CD4-positive, alpha-beta T cell (primary cell): Measurements from ENCODE around the gene PPP2R2B. TPM values are rescaled to one million over a fixed set of nuclear protein-coding genes. Genes with fewer than 3 reads are reported as not detected.

ENCODE experiments used
- ATAC-seq: fragments of 200-7000 bp; cut with Tn5 transposase; one replicate; pipeline ENCODE4 v1.10.0; 2022; ENCODE audit warnings: mild to moderate bottlenecking; ENCODE audit not compliant: poor library complexity
- CTCF ChIA-PET: fragments of 350-600 bp; sonication (Branson Sonifier 250); formaldehyde crosslinking; loops from one replicate; lab custom pipeline; 2021; ENCODE audit warnings: antibody characterized with exemption, inconsistent platforms; lab: Charles Lee
- POLR2A ChIA-PET: fragments of 350-600 bp; sonication (Branson Sonifier 250); formaldehyde crosslinking; loops from one replicate; lab custom pipeline; 2021; ENCODE audit warnings: antibody characterized with exemption, inconsistent platforms; lab: Charles Lee
- DNase-seq, 14 experiments: peaks; one replicate each; pipeline ENCODE4 v3.0.0-alpha.2; 2013 to 2020; ENCODE audit warnings: mixed read lengths in 2 of 14
- H3K27ac ChIP-seq, 2 donors: one replicate each; pipeline versions ENCODE4 v1.5.1 to v1.7.0; 2013; ENCODE audit warnings: low read length in 2 of 2, low read depth in 1 of 2, mild to moderate bottlenecking in 1 of 2
- H3K27me3 ChIP-seq, 2 experiments: 1 replicate in 1 of 2; 2 replicates in 1 of 2; pipeline versions ENCODE4 v1.6.1 to v1.7.0; 2013; ENCODE audit warnings: low read length in 2 of 2, control low read depth in 1 of 2, mild to moderate bottlenecking in 1 of 2, moderate library complexity in 1 of 2; ENCODE audit not compliant: insufficient read depth in 2 of 2, control insufficient read depth in 1 of 2
- H3K36me3 ChIP-seq: one replicate; pipeline ENCODE4 v1.6.1; 2013; ENCODE audit warnings: low read length, control low read depth; ENCODE audit not compliant: insufficient read depth
- H3K4me1 ChIP-seq: one replicate; pipeline ENCODE4 v1.6.1; 2013; ENCODE audit warnings: low read length, control low read depth; ENCODE audit not compliant: insufficient read depth
- H3K4me3 ChIP-seq: one replicate; pipeline ENCODE4 v1.5.1; 2013; ENCODE audit warnings: mild to moderate bottlenecking, low read length, moderate library complexity
- H3K9me3 ChIP-seq, 2 experiments: 1 replicate in 1 of 2; 2 replicates in 1 of 2; pipeline versions ENCODE4 v1.6.1 to v1.7.0; 2013; ENCODE audit warnings: low read length in 2 of 2, mild to moderate bottlenecking in 2 of 2, control low read depth in 1 of 2, moderate library complexity in 1 of 2; ENCODE audit not compliant: control insufficient read depth in 1 of 2, insufficient read depth in 1 of 2
- H3K27ac Mint-ChIP-seq: one replicate; pipeline ENCODE4 v1.8.0; 2020; ENCODE audit warnings: mixed read lengths
- H3K27me3 Mint-ChIP-seq: one replicate; pipeline ENCODE4 v1.8.0; 2021; ENCODE audit warnings: mixed read lengths
- H3K36me3 Mint-ChIP-seq: one replicate; pipeline ENCODE4 v1.8.0; 2021; ENCODE audit warnings: low read depth, mixed read lengths
- H3K4me1 Mint-ChIP-seq: one replicate; pipeline ENCODE4 v1.8.0; 2021; ENCODE audit warnings: low read depth, mixed read lengths
- H3K4me3 Mint-ChIP-seq: one replicate; pipeline ENCODE4 v1.8.0; 2020; ENCODE audit warnings: mild to moderate bottlenecking, mixed read lengths
- H3K9me3 Mint-ChIP-seq: one replicate; pipeline ENCODE4 v1.8.0; 2020; ENCODE audit warnings: mixed read lengths
- intact Hi-C, 2 experiments: fragments of 100-400 bp; cut with DNase I in 1 of 2; cut with micrococcal nuclease in 1 of 2; formaldehyde crosslinking; loops; one replicate each; pipeline versions ENCODE4 v1.15.1 to v1.9.0; 2023 to 2025; cut with DNase I, micrococcal nuclease
- total RNA-seq, 174 experiments: library from RNA in 2 of 174; stranded (reverse) in 2 of 174; gene quantifications; one replicate each; pipeline ENCODE4 v1.2.3 and lab custom pipeline; 2021 to 2026
- TF ChIP-seq, protein P1 (sequence below): fragments of 200-600 bp; IDR thresholded peaks from one replicate; pipeline ENCODE4 v1.8.0; 2022; ENCODE audit warnings: antibody characterized with exemption, mild to moderate bottlenecking

Gene PPP2R2B
- total RNA-seq, 2 experiments from 2014 or later: 4.1 to 4.2 TPM

DNA sequence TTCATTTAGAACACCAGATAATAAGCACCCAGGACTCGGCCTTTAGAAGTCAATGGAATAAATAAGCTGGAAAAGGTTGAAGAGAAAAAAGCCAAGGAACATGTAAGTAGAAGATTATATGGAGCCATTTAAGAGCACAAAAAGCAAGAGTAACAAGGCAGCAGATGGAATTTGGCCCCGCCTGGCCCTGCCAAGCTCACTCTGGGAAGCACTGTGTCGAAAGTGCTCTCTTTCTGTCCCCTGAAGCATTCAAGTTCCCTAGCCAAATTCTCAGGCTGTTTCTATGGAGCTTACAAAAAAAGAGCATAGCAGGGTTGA lies 289.6 kb downstream of the PPP2R2B start:
- TF ChIP-seq, protein P1, sequence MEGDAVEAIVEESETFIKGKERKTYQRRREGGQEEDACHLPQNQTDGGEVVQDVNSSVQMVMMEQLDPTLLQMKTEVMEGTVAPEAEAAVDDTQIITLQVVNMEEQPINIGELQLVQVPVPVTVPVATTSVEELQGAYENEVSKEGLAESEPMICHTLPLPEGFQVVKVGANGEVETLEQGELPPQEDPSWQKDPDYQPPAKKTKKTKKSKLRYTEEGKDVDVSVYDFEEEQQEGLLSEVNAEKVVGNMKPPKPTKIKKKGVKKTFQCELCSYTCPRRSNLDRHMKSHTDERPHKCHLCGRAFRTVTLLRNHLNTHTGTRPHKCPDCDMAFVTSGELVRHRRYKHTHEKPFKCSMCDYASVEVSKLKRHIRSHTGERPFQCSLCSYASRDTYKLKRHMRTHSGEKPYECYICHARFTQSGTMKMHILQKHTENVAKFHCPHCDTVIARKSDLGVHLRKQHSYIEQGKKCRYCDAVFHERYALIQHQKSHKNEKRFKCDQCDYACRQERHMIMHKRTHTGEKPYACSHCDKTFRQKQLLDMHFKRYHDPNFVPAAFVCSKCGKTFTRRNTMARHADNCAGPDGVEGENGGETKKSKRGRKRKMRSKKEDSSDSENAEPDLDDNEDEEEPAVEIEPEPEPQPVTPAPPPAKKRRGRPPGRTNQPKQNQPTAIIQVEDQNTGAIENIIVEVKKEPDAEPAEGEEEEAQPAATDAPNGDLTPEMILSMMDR: no peak
- DNase-seq (no peak), ATAC-seq (no peak)
- no peaks in the 10 kb centered on the region for H3K4me1 Mint-ChIP-seq
- Histone ChIP-seq H3K27ac (no peak overlapping the region), H3K9me3 (no peaks in the 10 kb centered on the region), H3K4me1 (no peaks in the 10 kb centered on the region), H3K4me3 (no peak overlapping the region), H3K36me3 (peaks cover under 1% of the 10 kb centered on the region), H3K27me3 (no peaks in the 10 kb centered on the region)
- H3K27me3 Mint-ChIP-seq: no peaks in the 10 kb centered on the region
- H3K4me3 Mint-ChIP-seq: no peak overlapping the region
- H3K27ac Mint-ChIP-seq: no peak overlapping the region
- intact Hi-C loops: no loop called here
- no peaks in the 10 kb centered on the region for H3K9me3 Mint-ChIP-seq
- CTCF ChIA-PET: no interaction called here
- POLR2A ChIA-PET: no interaction called here
- H3K36me3 Mint-ChIP-seq: no peaks in the 10 kb centered on the region

DNA sequence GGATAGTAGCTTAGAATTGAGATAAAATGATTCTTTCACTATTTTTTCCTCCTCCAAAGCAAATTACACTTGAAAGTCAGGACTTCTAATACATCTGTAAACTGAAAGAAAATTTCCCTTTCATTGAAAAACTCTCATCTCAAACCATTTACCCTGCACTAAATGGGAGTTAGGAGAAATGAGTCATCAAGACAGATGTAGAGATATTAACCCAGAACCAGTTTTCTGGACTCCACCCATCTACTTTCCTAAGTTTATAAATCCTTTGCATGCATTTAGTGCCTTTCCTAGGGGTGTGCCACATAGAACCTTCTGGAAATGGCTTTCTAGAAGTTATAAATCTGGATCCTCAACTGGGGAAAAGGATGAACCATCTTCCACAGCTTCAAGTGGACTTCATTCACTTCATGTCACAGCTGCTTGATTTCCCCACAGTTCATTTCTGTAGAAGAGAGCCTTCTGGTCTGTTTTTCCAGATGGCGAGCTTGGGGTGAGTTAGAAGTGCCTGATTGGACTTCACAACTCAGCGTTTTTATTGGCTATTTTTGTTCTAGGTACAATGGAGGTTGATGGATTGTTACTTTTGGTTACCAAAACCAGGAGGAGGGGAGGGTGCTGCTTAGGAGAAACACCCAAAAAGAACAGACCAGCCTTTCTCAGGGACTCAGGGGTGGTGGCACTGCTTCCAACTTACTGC lies 290.1 kb downstream of the PPP2R2B start:
- H3K27ac ChIP-seq: no peak overlapping the region
- TF ChIP-seq, protein P1: no peak
- no peak overlapping the region for H3K4me3 ChIP-seq
- no peaks in the 10 kb centered on the region for H3K4me1 ChIP-seq
- Mint-ChIP-seq H3K4me3 (no peak overlapping the region), H3K27ac (no peak overlapping the region), H3K36me3 (no peaks in the 10 kb centered on the region), H3K27me3 (no peaks in the 10 kb centered on the region), H3K4me1 (no peaks in the 10 kb centered on the region), H3K9me3 (no peaks in the 10 kb centered on the region)
- ChIA-PET POLR2A (interaction anchor here (0.7 kb wide), 1 partner anchor 248 kb away, joined by 3 read pairs; no protein-coding TSS in a partner anchor), CTCF (no interaction called here)
- no peak for DNase-seq
- no peaks in the 10 kb centered on the region for H3K9me3 ChIP-seq
- no peaks in the 10 kb centered on the region for H3K36me3 ChIP-seq
- no peaks in the 10 kb centered on the region for H3K27me3 ChIP-seq
- intact Hi-C loops: no loop called here
- ATAC-seq: no peak

DNA sequence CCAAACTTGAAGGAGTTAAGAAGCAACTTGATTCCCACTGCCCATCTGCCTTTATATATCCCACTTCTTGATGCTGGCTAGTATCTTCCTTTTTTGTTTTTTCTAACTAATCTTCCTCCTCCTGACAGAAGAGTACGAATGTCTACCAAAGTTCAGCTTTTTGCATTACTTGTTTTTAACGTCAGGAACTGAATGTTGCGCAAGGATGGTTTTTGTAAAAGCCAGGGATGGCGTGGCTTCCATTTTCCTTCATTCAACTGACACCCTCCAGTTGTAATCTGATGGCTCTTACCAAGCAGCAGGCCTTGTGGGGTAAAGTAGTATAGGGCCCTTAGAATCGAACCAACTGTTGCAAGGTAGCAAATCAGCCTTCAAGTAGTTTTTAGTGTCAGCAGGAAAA lies 291.8 kb downstream of the PPP2R2B start:
- ChIA-PET CTCF (no interaction called here), POLR2A (no interaction called here)
- Mint-ChIP-seq H3K27ac (no peak overlapping the region), H3K4me1 (no peaks in the 10 kb centered on the region), H3K9me3 (no peaks in the 10 kb centered on the region), H3K27me3 (no peaks in the 10 kb centered on the region), H3K36me3 (no peaks in the 10 kb centered on the region), H3K4me3 (no peak overlapping the region)
- Histone ChIP-seq H3K9me3 (no peaks in the 10 kb centered on the region), H3K4me3 (no peak overlapping the region), H3K36me3 (no peaks in the 10 kb centered on the region), H3K4me1 (no peaks in the 10 kb centered on the region), H3K27ac (no peak overlapping the region), H3K27me3 (no peaks in the 10 kb centered on the region)
- DNase-seq (no peak), ATAC-seq (no peak)
- intact Hi-C loops: no loop called here
- TF ChIP-seq, protein P1: no peak
